Muscle layer of colon (tissue), 2 donors: ENCODE measurements around the gene VWA5B1.

Experiments used
- H3K27ac ChIP-seq: one replicate; pipeline ENCODE4 v1.7.0; 2013; ENCODE audit warnings: low read depth, mild to moderate bottlenecking, low read length, moderate library complexity
- H3K27me3 ChIP-seq, 2 donors: one replicate each; pipeline ENCODE4 v1.7.0; 2013; ENCODE audit warnings: low read length in 2 of 2, mild to moderate bottlenecking in 2 of 2; ENCODE audit not compliant: insufficient read depth in 2 of 2, control insufficient read depth in 1 of 2
- H3K36me3 ChIP-seq: one replicate; pipeline ENCODE4 v1.7.0; 2013; ENCODE audit warnings: mild to moderate bottlenecking, low read length; ENCODE audit not compliant: insufficient read depth
- H3K4me1 ChIP-seq: one replicate; pipeline ENCODE4 v1.7.0; 2013; ENCODE audit warnings: mild to moderate bottlenecking, low read length; ENCODE audit not compliant: insufficient read depth
- H3K4me3 ChIP-seq, 2 donors: one replicate each; pipeline ENCODE4 v1.7.0; 2013; ENCODE audit warnings: low read length in 2 of 2, low read depth in 1 of 2, mild to moderate bottlenecking in 1 of 2, moderate library complexity in 1 of 2
- H3K9ac ChIP-seq: one replicate; pipeline ENCODE4 v1.7.0; 2013; ENCODE audit warnings: low read length
- H3K9me3 ChIP-seq: one replicate; pipeline ENCODE4 v1.7.0; 2013; ENCODE audit warnings: mild to moderate bottlenecking, low read length
- donor health status: abdominal sarcoma.
- donor health status: Adenocarcinoma of cecum.

Gene VWA5B1

DNA sequence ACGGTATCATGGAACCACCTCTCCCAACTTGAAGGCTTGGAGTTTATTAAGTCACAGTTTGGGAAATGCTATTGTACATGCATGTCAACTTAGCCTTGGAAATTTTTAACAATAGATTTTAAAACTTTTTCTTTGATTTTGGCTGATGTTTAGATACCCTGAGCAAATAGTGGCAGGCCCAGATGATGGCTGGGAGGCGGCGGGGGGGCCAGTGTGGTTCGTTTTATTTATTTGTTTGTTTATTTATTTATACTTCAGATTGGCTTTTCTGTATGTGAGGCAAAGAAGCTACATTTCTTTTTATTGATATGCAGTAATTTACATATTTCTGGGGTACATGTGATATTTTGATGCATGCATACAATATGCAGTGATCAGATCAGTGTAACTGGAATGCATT lies 82.0 kb downstream of the VWA5B1 start:
- Histone ChIP-seq H3K4me1 (peaks cover under 1% of the 10 kb centered on the region), H3K36me3 (no peaks in the 10 kb centered on the region), H3K27me3 (peaks cover 9 to 28% of the 10 kb centered on the region in 2 donors), H3K4me3 (no peak overlapping the region), H3K9ac (no peak overlapping the region), H3K9me3 (no peaks in the 10 kb centered on the region), H3K27ac (no peak overlapping the region)

DNA sequence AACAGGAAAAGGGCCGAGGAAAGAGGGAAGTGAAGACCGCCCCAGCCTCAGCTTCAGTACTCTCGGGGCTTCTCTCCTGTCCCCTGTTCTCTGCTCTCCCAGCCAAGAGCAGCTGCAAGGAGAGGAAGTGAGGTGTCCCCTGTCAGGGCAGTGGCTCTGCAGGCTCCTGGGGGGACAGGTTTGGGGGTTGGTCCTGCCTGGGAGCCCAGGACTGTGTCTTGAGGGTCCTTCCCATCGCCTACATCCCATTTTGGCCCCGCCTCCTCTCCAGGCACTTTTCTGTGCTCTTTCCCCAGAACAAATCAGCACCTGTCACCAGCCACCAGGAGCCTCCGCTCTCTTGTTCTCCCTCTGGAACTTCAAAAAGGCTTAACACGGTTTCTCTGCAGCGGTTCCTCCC lies 82.6 kb downstream of the VWA5B1 start:
- no peaks in the 10 kb centered on the region for H3K36me3 ChIP-seq
- no peak overlapping the region for H3K9ac ChIP-seq
- peaks cover 8 to 25% of the 10 kb centered on the region in 2 donors for H3K27me3 ChIP-seq
- H3K27ac ChIP-seq, result no peak overlapping the region
- H3K4me1 ChIP-seq, result no peaks in the 10 kb centered on the region
- H3K4me3 ChIP-seq, result no peak overlapping the region
- no peaks in the 10 kb centered on the region for H3K9me3 ChIP-seq

DNA sequence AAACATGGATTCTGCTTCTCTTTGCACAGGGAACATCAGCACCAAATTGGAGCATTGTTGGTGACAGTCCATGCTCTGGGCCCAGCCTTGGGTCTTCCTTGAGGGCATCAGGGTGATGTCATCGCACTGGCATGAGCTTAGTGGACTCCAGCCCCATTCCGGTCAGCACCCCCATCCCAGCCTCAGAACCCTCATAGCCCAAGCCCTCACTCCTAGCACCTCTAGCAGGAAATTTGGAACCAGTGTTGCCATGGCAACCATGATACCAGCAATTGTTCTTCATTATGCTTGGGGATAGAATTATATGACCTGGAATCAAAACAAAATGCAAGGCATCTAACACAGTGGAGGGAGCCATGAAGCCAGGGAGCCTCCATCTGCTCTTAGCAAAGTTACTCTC lies 83.1 kb downstream of the VWA5B1 start:
- H3K4me3 ChIP-seq, result no peak overlapping the region
- H3K9me3 ChIP-seq, result no peaks in the 10 kb centered on the region
- H3K9ac ChIP-seq, result no peak overlapping the region
- H3K4me1 ChIP-seq, result no peaks in the 10 kb centered on the region
- no peak overlapping the region for H3K27ac ChIP-seq
- H3K27me3 ChIP-seq, result peaks cover 8 to 25% of the 10 kb centered on the region in 2 donors
- no peaks in the 10 kb centered on the region for H3K36me3 ChIP-seq

DNA sequence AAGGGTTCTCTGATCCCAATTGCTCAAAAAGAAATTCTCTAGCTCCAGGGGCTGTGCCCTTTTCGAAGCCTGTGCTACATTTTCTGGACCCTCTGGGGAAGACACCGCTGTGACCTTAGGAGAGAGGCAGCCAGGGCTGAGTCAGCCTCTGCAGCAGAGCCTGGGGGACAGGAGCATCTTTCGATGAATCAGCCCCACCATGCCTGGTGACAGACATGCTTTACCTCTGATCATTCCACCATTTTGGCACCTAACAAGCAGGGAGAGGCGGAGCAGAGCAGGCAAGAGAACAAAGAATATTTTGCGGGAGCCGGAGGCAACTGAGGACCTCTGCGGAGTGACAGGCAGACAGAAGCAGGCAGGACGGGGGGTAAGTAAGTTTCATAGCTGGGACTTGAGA lies 84.9 kb downstream of the VWA5B1 start:
- no peaks in the 10 kb centered on the region for H3K9me3 ChIP-seq
- H3K9ac ChIP-seq, result no peak overlapping the region
- H3K27ac ChIP-seq, result no peak overlapping the region
- no peak overlapping the region for H3K4me3 ChIP-seq
- peaks cover 8 to 24% of the 10 kb centered on the region in 2 donors for H3K27me3 ChIP-seq
- H3K4me1 ChIP-seq, result no peaks in the 10 kb centered on the region
- no peaks in the 10 kb centered on the region for H3K36me3 ChIP-seq

DNA sequence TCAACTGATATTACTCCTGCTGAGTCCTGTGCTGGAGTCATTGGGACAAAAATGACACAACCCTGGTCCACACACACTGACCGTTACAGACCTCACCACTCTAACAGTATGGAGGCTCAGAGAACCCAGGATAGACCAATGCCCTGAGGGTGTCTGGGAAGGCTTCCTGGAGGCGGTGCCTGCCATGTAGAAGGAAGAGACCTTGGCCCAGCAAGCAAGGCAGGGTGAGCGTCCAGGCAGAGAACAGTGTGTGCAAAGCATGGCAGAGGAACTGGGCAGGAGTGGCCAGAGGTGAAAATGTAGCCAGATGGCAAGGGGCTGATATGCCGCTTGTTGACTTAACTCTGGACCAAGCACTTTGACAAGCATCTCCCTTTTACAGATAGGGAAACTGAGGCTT lies 85.5 kb downstream of the VWA5B1 start:
- Histone ChIP-seq H3K4me3 (no peak overlapping the region), H3K27me3 (peaks cover 5 to 17% of the 10 kb centered on the region in 2 donors), H3K27ac (no peak overlapping the region), H3K9me3 (no peaks in the 10 kb centered on the region), H3K4me1 (no peaks in the 10 kb centered on the region), H3K36me3 (no peaks in the 10 kb centered on the region), H3K9ac (no peak overlapping the region)

DNA sequence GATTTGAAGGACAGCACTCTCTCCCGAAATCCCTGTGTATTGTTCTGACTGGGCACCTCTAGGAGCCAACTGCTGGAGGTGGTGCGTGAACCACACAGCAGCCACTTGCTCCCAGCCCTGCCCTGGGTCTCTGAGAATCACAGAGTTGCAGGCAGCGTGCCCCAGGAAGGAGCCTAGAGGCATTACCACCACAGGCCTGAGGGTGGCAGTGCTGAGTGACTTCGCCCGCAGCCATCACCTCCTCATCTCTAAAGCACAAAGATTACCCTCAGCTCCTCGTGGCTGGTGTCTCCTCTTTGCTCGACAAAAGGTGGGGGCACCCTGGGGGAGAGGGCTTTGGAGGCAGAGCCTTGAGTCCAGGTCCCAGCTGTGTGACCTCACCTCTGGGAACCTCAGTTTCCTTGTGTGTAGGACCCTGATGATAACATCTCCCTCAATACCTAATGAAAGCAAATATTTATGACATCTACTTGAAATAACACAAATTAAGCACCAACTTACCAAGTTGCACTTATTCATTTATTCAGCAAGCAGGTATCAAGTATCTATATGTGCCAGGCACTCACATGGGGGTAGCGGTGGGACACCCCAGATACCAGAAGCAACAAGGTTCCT lies 86.3 kb downstream of the VWA5B1 start:
- Histone ChIP-seq H3K27ac (no peak overlapping the region), H3K4me3 (no peak overlapping the region), H3K9me3 (no peaks in the 10 kb centered on the region), H3K9ac (no peak overlapping the region), H3K27me3 (peaks cover 5 to 15% of the 10 kb centered on the region in 2 donors), H3K4me1 (no peaks in the 10 kb centered on the region), H3K36me3 (no peaks in the 10 kb centered on the region)

DNA sequence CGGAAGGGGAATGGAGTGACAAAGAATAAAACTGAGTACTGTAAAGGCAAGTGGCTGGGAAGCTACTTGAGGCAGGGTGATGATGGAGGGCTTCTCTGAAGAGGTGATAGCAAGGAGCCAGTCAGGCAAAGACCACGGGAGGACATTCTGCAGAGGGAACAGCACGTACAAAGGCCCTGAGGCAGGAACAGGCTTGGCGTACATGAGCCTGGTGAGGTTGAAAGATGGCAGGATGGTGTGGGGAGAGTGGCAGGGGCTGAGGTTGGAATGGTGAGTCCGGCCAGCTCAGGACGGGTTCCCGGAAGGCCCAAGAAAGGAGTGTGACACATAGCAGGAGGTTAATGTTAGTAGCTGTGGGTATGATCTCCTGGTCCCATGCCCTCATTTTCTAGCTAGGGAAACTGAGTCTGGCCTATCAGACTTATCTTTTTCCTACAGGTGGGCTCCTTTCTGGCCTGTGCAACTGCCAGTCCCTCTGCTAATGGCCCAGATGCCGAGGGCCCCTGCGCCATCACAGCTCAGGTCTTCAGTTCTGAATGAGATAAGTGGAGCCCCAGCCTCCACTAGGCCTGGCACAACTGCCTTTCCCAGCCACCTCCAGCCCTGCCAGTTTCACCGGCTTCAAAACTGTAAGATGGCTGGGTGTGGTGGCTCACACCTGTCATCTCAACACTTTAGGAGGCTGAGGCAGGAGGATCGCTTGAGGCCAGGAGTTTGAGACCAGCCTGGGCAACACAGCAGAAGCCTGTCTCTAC lies 87.0 kb downstream of the VWA5B1 start:
- Histone ChIP-seq H3K9me3 (no peaks in the 10 kb centered on the region), H3K4me1 (no peaks in the 10 kb centered on the region), H3K9ac (no peak overlapping the region), H3K27me3 (peaks cover 5 to 15% of the 10 kb centered on the region in 2 donors), H3K36me3 (no peaks in the 10 kb centered on the region), H3K4me3 (no peak overlapping the region), H3K27ac (no peak overlapping the region)

DNA sequence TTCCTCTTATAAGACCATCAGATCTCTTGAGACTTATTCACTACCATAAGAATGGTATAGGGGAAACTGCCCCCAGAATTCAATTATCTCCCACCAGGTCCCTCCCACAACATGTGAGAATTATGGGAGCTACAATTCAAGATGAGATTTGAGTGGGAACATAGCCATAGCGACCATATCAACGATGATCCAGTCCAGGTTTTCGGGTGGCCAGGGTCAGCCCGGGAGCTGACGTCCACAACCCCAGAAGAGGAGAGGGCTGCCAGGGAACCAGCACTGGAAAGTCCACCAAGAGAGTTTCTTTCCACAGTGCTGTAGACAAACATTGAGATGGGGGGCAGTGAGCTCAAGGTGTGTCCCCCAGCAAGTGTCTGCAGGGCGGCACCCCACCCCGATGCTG lies 88.4 kb downstream of the VWA5B1 start:
- Histone ChIP-seq H3K27ac (no peak overlapping the region), H3K9me3 (no peaks in the 10 kb centered on the region), H3K27me3 (peaks cover 5 to 15% of the 10 kb centered on the region in 2 donors), H3K4me3 (no peak overlapping the region), H3K9ac (no peak overlapping the region), H3K36me3 (no peaks in the 10 kb centered on the region), H3K4me1 (no peaks in the 10 kb centered on the region)

DNA sequence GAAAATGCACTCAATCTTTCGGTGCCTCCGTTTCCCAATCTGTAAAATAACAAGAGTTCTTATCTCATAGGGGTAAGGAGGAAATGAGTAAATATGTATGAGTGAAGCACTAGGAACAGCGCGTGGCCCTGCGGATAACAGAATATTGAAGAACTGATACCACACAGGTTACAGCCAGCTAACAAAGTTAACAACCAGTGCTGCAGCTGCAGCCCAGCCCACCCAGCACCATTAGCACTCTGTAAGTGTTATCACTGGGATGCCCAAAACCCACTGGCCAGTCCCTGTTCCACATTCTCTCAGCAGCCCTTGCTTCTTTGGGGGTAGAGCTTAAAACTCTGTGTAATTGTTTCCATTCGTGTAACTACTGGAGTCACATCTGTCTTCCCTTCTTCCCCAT lies 89.5 kb downstream of the VWA5B1 start:
- Histone ChIP-seq H3K27me3 (peaks cover 11 to 12% of the 10 kb centered on the region in 2 donors), H3K36me3 (no peaks in the 10 kb centered on the region), H3K4me3 (no peak overlapping the region), H3K4me1 (no peaks in the 10 kb centered on the region), H3K9me3 (no peaks in the 10 kb centered on the region), H3K27ac (no peak overlapping the region), H3K9ac (no peak overlapping the region)

DNA sequence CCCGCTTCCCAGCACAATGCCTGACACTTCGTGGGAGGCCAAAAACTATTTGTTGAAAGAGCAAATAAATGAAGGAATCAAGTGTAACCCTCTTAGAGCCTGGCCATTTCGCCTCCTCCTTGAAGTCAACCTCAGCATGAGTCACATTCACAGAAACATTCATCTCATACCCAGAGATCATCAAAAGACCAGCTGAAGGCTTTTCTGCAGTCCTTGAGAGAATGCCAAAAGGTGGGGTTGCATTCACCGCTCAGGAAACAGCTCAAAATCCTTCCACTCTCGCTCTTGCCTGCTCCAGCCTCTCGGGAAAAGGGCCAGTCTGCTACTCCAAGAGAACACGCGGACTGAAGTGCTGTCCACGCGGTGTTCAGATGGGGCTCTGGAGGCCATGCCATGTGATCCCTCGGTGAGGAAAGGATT lies 90.0 kb downstream of the VWA5B1 start:
- H3K4me1 ChIP-seq, result no peaks in the 10 kb centered on the region
- H3K36me3 ChIP-seq, result no peaks in the 10 kb centered on the region
- no peak overlapping the region for H3K4me3 ChIP-seq
- H3K9me3 ChIP-seq, result no peaks in the 10 kb centered on the region
- H3K27ac ChIP-seq, result no peak overlapping the region
- H3K27me3 ChIP-seq, result peaks cover 8 to 17% of the 10 kb centered on the region in 2 donors
- H3K9ac ChIP-seq, result no peak overlapping the region

DNA sequence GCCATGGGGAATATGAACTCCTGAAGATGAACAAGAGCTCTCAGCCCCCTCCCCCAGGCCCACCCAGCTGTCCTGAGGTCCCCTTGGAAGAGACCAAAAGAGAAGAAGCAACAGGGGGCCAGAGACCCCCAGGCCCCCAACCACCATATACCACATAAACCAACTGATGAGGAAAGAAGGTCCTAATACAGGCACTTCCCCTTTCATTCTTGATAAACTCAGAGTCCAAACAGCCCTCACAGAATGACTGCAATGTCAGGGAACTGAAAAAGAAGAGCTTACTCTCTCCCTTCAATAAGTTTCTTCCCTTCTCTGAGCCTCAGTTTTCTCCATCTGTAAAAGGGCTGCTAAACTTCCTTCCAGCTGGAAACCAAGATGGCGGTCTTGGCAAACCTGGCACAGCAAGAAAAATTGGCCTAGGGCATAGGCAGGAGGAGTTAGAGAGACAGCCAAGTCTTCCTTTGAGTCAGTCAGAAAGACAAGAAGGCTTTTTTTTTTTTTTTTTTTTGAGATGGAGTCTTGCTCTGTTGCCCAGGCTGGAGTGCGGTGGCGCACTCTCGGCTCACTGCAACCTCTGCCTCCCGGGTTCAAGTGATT lies 90.5 kb downstream of the VWA5B1 start:
- no peak overlapping the region for H3K4me3 ChIP-seq
- peaks cover 6 to 20% of the 10 kb centered on the region in 2 donors for H3K27me3 ChIP-seq

More for the DNA sequence above, 90.5 kb downstream of the VWA5B1 start:
- Histone ChIP-seq H3K36me3 (no peaks in the 10 kb centered on the region), H3K27ac (no peak overlapping the region), H3K9me3 (no peaks in the 10 kb centered on the region), H3K4me1 (no peaks in the 10 kb centered on the region), H3K9ac (no peak overlapping the region)
